ENCODE results near the gene LRRC27.

Gene LRRC27

GRCh38 chr10:132428486-132428995 is 96.5 kb downstream of the LRRC27 start:
- TF ChIP-seq CTCF (IDR thresholded peaks at IDR 0.05) = no peak
- no peak for DNase-seq (ENCODE audit: low spot score)
- H3K27ac ChIP-seq = no peak overlapping the region
- no peak overlapping the region for H3K4me3 ChIP-seq

Data from coronary artery (tissue), 2 donors.